K562 (cell line): Measurements from ENCODE around the gene RCSD1. TPM values are rescaled to one million over a fixed set of nuclear protein-coding genes. Genes with fewer than 3 reads are reported as not detected.

ENCODE experiments used
- ATAC-seq: fragments of 200-7000 bp; cut with Tn5 transposase; 3 replicates; pipeline ENCODE4 v1.9.1; 2020; ENCODE audit warnings: moderate library complexity
- BruUV-seq: library from RNA; stranded (reverse); fragments of 400-500 nt; replicated peaks from 2 replicates; lab custom pipeline; 2021; lab: Mats Ljungman, UMichigan
- CTCF ChIA-PET: fragments of 300-600 bp; formaldehyde crosslinking; extraction: SDS; loops from one replicate; lab custom pipeline; 2021; ENCODE audit warnings: low intra/inter-chr PET ratio; lab: Yijun Ruan, JAX
- POLR2A ChIA-PET: fragments of 300-600, 350-650 bp; sonication (Branson Sonifier 250); formaldehyde crosslinking; extraction: SDS; loops from one replicate; lab custom pipeline; 2021; ENCODE audit warnings: antibody characterized with exemption, inconsistent platforms; lab: Yijun Ruan, JAX
- DNase-seq, 4 experiments: peaks; one replicate each; pipeline versions ENCODE4 v3.0.0 to v3.0.0-alpha.2; 2011 to 2018; ENCODE audit warnings: low spot score in 3 of 4, mixed read lengths in 3 of 4; ENCODE audit errors: extremely low read depth in 1 of 4
- FAIRE-seq: peaks from 2 replicates; lab custom pipeline; 2011; peaks lifted over from hg19 to GRCh38; lab: Jason Lieb, UNC
- H2AFZ ChIP-seq: 2 replicates; pipeline ENCODE4 v1.6.0; 2011; ENCODE audit warnings: low read depth, low read length, control low read depth, inconsistent platforms
- H3K27ac ChIP-seq: fragments of 200-600 bp; 3 replicates; pipeline ENCODE4 v1.8.0; 2011; ENCODE audit warnings: low read depth, mild to moderate bottlenecking, control low read depth, inconsistent platforms, low read length, moderate library complexity, mixed read lengths; ENCODE audit errors: extremely low read depth
- H3K27me3 ChIP-seq, 2 experiments: fragments of 300-600 bp in 1 of 2; 2 replicates in 1 of 2; 3 replicates in 1 of 2; pipeline versions ENCODE4 v1.6.0 to v1.8.0; 2011; ENCODE audit warnings: inconsistent platforms in 2 of 2, low read length in 2 of 2, mild to moderate bottlenecking in 1 of 2, mixed read lengths in 1 of 2, moderate library complexity in 1 of 2; ENCODE audit not compliant: control insufficient read depth in 2 of 2, insufficient read depth in 2 of 2
- H3K36me3 ChIP-seq: fragments of 300-600 bp; 3 replicates; pipeline ENCODE4 v1.8.0; 2011; ENCODE audit warnings: mild to moderate bottlenecking, low read length, inconsistent platforms; ENCODE audit not compliant: control insufficient read depth, insufficient read depth
- H3K4me1 ChIP-seq, 2 experiments: fragments of 200-600 bp in 1 of 2; replicated peaks in 1 of 2; 2 replicates in 1 of 2; 3 replicates in 1 of 2; pipeline versions ENCODE4 v1.5.1 to v1.8.0; 2011; ENCODE audit warnings: inconsistent platforms in 2 of 2, low read length in 2 of 2, mild to moderate bottlenecking in 1 of 2, mixed read lengths in 1 of 2, moderate library complexity in 1 of 2; ENCODE audit not compliant: control insufficient read depth in 2 of 2, insufficient read depth in 2 of 2
- H3K4me2 ChIP-seq: 2 replicates; pipeline ENCODE4 v1.6.1; 2011; ENCODE audit warnings: low read length, control low read depth, inconsistent platforms, mixed read lengths; ENCODE audit not compliant: insufficient read depth
- H3K4me3 ChIP-seq: fragments of 200-600 bp; sonication (generic), shearing (Covaris generic); 2 replicates; pipeline ENCODE4 v1.5.1; 2016; ENCODE audit warnings: control low read depth, inconsistent platforms
- H3K79me2 ChIP-seq: fragments of 200-600 bp; 3 replicates; pipeline ENCODE4 v1.8.0; 2011; ENCODE audit warnings: low read length, inconsistent platforms; ENCODE audit not compliant: control insufficient read depth, insufficient read depth
- H3K9ac ChIP-seq, 2 experiments: 2 replicates each; pipeline versions ENCODE4 v1.6.0 to v1.6.1; 2011; ENCODE audit warnings: low read depth in 2 of 2, low read length in 2 of 2, control low read depth in 1 of 2, inconsistent platforms in 1 of 2, mild to moderate bottlenecking in 1 of 2, mixed read lengths in 1 of 2; ENCODE audit not compliant: insufficient read depth in 1 of 2
- H3K9me1 ChIP-seq: one replicate; pipeline ENCODE4 v1.6.0; 2011; ENCODE audit warnings: inconsistent platforms, mild to moderate bottlenecking, low read length, moderate library complexity; ENCODE audit not compliant: control insufficient read depth, insufficient read depth
- H3K9me3 ChIP-seq: replicated peaks from 2 replicates; pipeline ENCODE4 v1.5.1; 2011; ENCODE audit warnings: low read depth, low read length, inconsistent platforms; ENCODE audit not compliant: control insufficient read depth, insufficient read depth
- H4K20me1 ChIP-seq: replicated peaks from 2 replicates; pipeline ENCODE4 v1.6.1; 2011; ENCODE audit warnings: low read length, inconsistent platforms, mixed read lengths; ENCODE audit not compliant: control insufficient read depth, insufficient read depth
- ARHGAP35 ChIP-seq: fragments of 450-650 bp; IDR thresholded peaks from 2 replicates; pipeline ENCODE4 v1.6.1; 2018; ENCODE audit not compliant: partially characterized antibody
- HDAC6 ChIP-seq: IDR thresholded peaks from 2 replicates; pipeline ENCODE4 v1.6.1; 2012; ENCODE audit warnings: low read depth, mild to moderate bottlenecking, control low read depth, inconsistent platforms, low read length, moderate library complexity
- MYNN ChIP-seq, 2 experiments: sonication (generic); formaldehyde crosslinking in 1 of 2; IDR thresholded peaks; 2 replicates each; pipeline versions ENCODE4 v1.5.0 to v1.6.1; 2016 to 2020; ENCODE audit warnings: antibody characterized with exemption in 1 of 2, missing genetic modification reagents in 1 of 2
- NCOR1 ChIP-seq: fragments of 450-650 bp; IDR thresholded peaks from 2 replicates; pipeline ENCODE4 v1.6.1; 2016; ENCODE audit warnings: mild to moderate bottlenecking, moderate library complexity
- POLR2AphosphoS2 ChIP-seq: IDR thresholded peaks from 2 replicates; pipeline ENCODE4 v1.6.1; 2012; ENCODE audit warnings: low read length, improper control_type of control experiment
- SOX6 ChIP-seq: fragments of 450-650 bp; IDR thresholded peaks from 2 replicates; pipeline ENCODE4 v1.6.1; 2014; ENCODE audit warnings: mild to moderate bottlenecking
- ZBTB1 ChIP-seq: sonication (generic); formaldehyde crosslinking; IDR thresholded peaks from 2 replicates; pipeline ENCODE4 v1.8.1; 2023; ENCODE audit warnings: missing genetic modification reagents, low read depth, mild to moderate bottlenecking, borderline replicate concordance
- ZNF12 ChIP-seq: sonication (generic); formaldehyde crosslinking; IDR thresholded peaks from 2 replicates; pipeline ENCODE4 v1.4.0; 2020; ENCODE audit warnings: mild to moderate bottlenecking, missing genetic modification reagents
- ZNF311 ChIP-seq: fragments of 250-450 bp; sonication (Bioruptor Pico); IDR thresholded peaks from 2 replicates; pipeline ENCODE4 v1.4.0; 2020; ENCODE audit warnings: mild to moderate bottlenecking, moderate library complexity
- WGBS: fragments of 100-300 bp; shearing (Covaris generic); methylation state at CpG from one replicate; pipeline ENCODE4 v1.1.6; 2016; ENCODE audit warnings: low coverage, mixed read lengths; ENCODE audit not compliant: insufficient coverage; ENCODE audit errors: missing lambda C conversion rate; 5-methylcytosine and 5-hydroxymethylcytosine counted together
- in situ Hi-C: fragments of 300-500 bp; cut with MboI; formaldehyde crosslinking; loops from 4 replicates; pipeline ENCODE4 v1.15.0; 2018; ENCODE audit warnings: inconsistent platforms, mixed read lengths
- intact Hi-C: fragments of 100-400 bp; cut with micrococcal nuclease; formaldehyde crosslinking; loops from 2 replicates; pipeline ENCODE4 v1.14.2; 2022
- polyA plus RNA-seq, 8 experiments: library from polyadenylated mRNA; depleted of rRNA in 4 of 8; stranded (reverse) in 5 of 8; unstranded in 3 of 8; fragments of >200 nt; fragmentation: Nextera tagmentation in 2 of 8; fragmentation: Illumina TruSeq in 1 of 8; extraction: Ambion mirVana in 2 of 8; extraction: Trizol in 1 of 8; gene quantifications; 2 replicates each; pipeline versions ENCODE4 v1.2.1 to v1.2.3, GENCODE V29; 2011 to 2014; ENCODE audit warnings: inconsistent platforms in 1 of 8, missing spikeins in 1 of 8
- total RNA-seq, 7 experiments: library from RNA; depleted of rRNA in 6 of 7; stranded (reverse); fragments of >200 nt in 6 of 7; fragmentation: Illumina TruSeq in 2 of 7; extraction: Trizol in 2 of 7; gene quantifications; 2 replicates each; pipeline versions ENCODE4 v1.2.1 to v1.2.3, GENCODE V29; 2011 to 2021; ENCODE audit warnings: low replicate concordance in 1 of 7
- TF ChIP-seq, protein P1 (sequence below): fragments of 450-650 bp; formaldehyde crosslinking; IDR thresholded peaks from 2 replicates; pipeline ENCODE4 v1.4.0; 2020; ENCODE audit warnings: mild to moderate bottlenecking, moderate library complexity
- TF ChIP-seq, protein P2 (sequence below): fragments of 450-650 bp; formaldehyde crosslinking; IDR thresholded peaks from 2 replicates; pipeline ENCODE4 v1.4.0; 2022; ENCODE audit warnings: missing genetic modification characterization
- TF ChIP-seq, protein P3 (sequence below): sonication (generic); formaldehyde crosslinking; IDR thresholded peaks from 2 replicates; pipeline ENCODE4 v1.8.0; 2022; ENCODE audit warnings: mild to moderate bottlenecking, missing genetic modification reagents
- TF ChIP-seq, protein P4 (sequence below): fragments of 250-450 bp; sonication (Bioruptor Pico); IDR thresholded peaks from 2 replicates; pipeline ENCODE4 v1.8.0; 2021; ENCODE audit warnings: mild to moderate bottlenecking, moderate library complexity

The RCSD1 gene
- total and polyA plus RNA-seq, 9 of the 15 experiments (the other 6 are each of a cell fraction or from before 2014, with no cell fraction given), result 7.8 to 69.8 (median 45.3) TPM

DNA sequence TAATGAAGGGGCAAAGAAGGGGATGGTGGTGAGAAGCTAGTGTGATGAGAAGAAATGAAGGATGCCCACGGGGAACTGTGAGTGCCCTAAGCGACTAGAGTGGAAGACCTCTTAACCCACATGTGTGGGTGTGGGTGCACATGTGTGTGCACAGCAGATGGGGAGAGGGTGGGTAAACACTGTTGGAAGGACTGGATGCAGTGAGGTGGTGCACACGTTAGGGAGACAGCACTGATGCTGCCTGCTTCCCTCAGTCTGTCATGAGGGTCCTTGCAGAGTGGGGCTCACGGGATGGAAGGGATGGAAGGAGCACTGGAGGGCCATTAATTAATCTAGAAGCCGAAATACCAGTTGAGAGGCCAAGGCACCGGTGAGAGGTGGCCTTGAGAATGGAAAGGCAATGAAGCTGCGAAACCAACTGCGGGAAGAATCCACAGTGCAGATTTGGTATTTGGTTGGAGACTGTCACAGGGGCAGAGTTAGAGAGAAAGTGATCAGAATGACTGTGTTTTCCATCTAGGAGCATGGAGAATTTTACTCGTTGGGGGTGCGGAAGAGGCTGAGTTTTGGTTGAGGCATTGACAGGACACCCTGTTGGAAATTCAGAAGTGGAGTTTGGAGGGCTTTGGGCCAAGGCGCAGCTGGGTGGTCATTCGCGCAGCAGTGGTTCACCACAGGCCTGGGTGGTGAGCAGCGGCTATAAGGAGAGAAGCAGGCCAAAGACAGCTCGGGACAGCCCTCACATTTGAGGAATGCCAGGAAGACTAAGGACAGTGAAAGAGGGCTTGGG, 15.8 kb downstream of the RCSD1 start:
- ChIA-PET CTCF (no interaction called here), POLR2A (interaction anchor here (0.6 to 6.9 kb wide), 6 partner anchors 9 to 404 kb away, joined by 3 to 93 read pairs (median 4); partner anchors contain the start of gene RCSD1)
- Histone ChIP-seq H3K4me1 (peaks cover 16 to 39% of the 10 kb centered on the region in 2 experiments; a peak in 4 of 5 replicates), H3K9me1 (no peaks in the 10 kb centered on the region), H3K36me3 (peaks cover 27% of the 10 kb centered on the region; the same call in 2 of the 3 replicates), H3K4me2 (no peak overlapping the region), H3K79me2 (peaks cover 19% of the 10 kb centered on the region), H3K9me3 (no peaks in the 10 kb centered on the region), H3K4me3 (no peak overlapping the region), H4K20me1 (peaks cover 7% of the 10 kb centered on the region; the same call in 1 of the 2 replicates), H2AFZ (no peak overlapping the region), H3K9ac (no peak overlapping the region), H3K27me3 (no peaks in the 10 kb centered on the region), H3K27ac (no peak overlapping the region)
- BruUV-seq, result no TSS peak
- FAIRE-seq (no peak), ATAC-seq (peak; percentile 5; the same call in 1 of the 3 replicates), DNase-seq (no peak)
- WGBS, result 85% methylated on average over 15 of the region's 15 CpGs
- in situ Hi-C loops (no loop called here), intact Hi-C loops (no loop called here)
- TF ChIP-seq, protein P1, sequence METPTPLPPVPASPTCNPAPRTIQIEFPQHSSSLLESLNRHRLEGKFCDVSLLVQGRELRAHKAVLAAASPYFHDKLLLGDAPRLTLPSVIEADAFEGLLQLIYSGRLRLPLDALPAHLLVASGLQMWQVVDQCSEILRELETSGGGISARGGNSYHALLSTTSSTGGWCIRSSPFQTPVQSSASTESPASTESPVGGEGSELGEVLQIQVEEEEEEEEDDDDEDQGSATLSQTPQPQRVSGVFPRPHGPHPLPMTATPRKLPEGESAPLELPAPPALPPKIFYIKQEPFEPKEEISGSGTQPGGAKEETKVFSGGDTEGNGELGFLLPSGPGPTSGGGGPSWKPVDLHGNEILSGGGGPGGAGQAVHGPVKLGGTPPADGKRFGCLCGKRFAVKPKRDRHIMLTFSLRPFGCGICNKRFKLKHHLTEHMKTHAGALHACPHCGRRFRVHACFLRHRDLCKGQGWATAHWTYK (CRISPR knock-in tag), result no peak
- TF ChIP-seq ARHGAP35 (no peak), ZNF12 (CRISPR knock-in tag) (no peak), NCOR1 (no peak), ZBTB1 (CRISPR knock-in tag) (no peak), ZNF311 (no peak), HDAC6 (no peak), SOX6 (no peak), POLR2AphosphoS2 (peak; percentile 63; the same call in 1 of the 2 replicates), MYNN (IDR thresholded peaks at IDR 0.05) (0 out of 2 replicates have a peak, but pooled peaks have one; percentile 44), MYNN (CRISPR knock-in tag; IDR thresholded peaks at IDR 0.05) (no peak)
- TF ChIP-seq, protein P2, sequence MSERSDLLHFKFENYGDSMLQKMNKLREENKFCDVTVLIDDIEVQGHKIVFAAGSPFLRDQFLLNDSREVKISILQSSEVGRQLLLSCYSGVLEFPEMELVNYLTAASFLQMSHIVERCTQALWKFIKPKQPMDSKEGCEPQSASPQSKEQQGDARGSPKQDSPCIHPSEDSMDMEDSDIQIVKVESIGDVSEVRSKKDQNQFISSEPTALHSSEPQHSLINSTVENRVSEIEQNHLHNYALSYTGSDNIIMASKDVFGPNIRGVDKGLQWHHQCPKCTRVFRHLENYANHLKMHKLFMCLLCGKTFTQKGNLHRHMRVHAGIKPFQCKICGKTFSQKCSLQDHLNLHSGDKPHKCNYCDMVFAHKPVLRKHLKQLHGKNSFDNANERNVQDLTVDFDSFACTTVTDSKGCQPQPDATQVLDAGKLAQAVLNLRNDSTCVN (CRISPR knock-in tag), result no peak
- TF ChIP-seq, protein P3, sequence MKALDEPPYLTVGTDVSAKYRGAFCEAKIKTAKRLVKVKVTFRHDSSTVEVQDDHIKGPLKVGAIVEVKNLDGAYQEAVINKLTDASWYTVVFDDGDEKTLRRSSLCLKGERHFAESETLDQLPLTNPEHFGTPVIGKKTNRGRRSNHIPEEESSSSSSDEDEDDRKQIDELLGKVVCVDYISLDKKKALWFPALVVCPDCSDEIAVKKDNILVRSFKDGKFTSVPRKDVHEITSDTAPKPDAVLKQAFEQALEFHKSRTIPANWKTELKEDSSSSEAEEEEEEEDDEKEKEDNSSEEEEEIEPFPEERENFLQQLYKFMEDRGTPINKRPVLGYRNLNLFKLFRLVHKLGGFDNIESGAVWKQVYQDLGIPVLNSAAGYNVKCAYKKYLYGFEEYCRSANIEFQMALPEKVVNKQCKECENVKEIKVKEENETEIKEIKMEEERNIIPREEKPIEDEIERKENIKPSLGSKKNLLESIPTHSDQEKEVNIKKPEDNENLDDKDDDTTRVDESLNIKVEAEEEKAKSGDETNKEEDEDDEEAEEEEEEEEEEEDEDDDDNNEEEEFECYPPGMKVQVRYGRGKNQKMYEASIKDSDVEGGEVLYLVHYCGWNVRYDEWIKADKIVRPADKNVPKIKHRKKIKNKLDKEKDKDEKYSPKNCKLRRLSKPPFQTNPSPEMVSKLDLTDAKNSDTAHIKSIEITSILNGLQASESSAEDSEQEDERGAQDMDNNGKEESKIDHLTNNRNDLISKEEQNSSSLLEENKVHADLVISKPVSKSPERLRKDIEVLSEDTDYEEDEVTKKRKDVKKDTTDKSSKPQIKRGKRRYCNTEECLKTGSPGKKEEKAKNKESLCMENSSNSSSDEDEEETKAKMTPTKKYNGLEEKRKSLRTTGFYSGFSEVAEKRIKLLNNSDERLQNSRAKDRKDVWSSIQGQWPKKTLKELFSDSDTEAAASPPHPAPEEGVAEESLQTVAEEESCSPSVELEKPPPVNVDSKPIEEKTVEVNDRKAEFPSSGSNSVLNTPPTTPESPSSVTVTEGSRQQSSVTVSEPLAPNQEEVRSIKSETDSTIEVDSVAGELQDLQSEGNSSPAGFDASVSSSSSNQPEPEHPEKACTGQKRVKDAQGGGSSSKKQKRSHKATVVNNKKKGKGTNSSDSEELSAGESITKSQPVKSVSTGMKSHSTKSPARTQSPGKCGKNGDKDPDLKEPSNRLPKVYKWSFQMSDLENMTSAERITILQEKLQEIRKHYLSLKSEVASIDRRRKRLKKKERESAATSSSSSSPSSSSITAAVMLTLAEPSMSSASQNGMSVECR (CRISPR knock-in tag), result no peak
- TF ChIP-seq, protein P4, sequence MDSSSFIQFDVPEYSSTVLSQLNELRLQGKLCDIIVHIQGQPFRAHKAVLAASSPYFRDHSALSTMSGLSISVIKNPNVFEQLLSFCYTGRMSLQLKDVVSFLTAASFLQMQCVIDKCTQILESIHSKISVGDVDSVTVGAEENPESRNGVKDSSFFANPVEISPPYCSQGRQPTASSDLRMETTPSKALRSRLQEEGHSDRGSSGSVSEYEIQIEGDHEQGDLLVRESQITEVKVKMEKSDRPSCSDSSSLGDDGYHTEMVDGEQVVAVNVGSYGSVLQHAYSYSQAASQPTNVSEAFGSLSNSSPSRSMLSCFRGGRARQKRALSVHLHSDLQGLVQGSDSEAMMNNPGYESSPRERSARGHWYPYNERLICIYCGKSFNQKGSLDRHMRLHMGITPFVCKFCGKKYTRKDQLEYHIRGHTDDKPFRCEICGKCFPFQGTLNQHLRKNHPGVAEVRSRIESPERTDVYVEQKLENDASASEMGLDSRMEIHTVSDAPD (CRISPR knock-in tag), result no peak
